C4-2B (cell line): ENCODE data around the gene NCK2.

ENCODE experiments used
- H3K27ac ChIP-seq: fragments of 450-650 bp; 2 replicates; pipeline ENCODE4 v1.5.1; 2017
- CTCF ChIP-seq: fragments of 450-650 bp; conservative IDR thresholded peaks from 2 replicates; pipeline ENCODE4 v1.5.1; 2017; ENCODE audit warnings: mild to moderate bottlenecking
- ZFX ChIP-seq: fragments of 450-650 bp; IDR thresholded peaks from 2 replicates; pipeline ENCODE4 v1.6.1; 2017

The NCK2 gene

DNA sequence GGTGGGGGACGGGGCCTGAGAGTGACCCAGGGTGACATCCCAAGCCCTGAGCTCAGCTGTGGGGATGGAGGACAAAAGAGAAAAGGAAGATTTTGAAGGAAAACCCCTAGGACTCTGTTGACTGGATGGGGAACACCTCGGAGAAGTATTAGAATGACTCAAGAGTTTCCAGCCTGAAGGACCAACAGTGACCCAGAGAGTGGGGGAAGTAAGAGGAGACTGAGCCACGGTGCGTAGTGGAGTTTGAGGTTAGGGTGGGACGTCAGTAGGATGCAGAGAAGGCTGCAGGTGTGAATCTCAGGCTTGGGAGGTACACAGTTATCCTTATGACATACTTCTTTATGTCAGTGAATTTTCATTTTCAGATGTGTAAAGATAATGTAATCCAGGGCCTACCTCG, 119.5 kb downstream of the NCK2 start:
- TF ChIP-seq ZFX (no peak), CTCF (no peak)
- no peak overlapping the region for H3K27ac ChIP-seq

- TF ChIP-seq ZFX (no peak), CTCF (no peak)
- H3K27ac ChIP-seq = no peak overlapping the region
Observed at GRCh38 chr2:105865222-105865913, 120.7 kb downstream of the NCK2 start.

DNA sequence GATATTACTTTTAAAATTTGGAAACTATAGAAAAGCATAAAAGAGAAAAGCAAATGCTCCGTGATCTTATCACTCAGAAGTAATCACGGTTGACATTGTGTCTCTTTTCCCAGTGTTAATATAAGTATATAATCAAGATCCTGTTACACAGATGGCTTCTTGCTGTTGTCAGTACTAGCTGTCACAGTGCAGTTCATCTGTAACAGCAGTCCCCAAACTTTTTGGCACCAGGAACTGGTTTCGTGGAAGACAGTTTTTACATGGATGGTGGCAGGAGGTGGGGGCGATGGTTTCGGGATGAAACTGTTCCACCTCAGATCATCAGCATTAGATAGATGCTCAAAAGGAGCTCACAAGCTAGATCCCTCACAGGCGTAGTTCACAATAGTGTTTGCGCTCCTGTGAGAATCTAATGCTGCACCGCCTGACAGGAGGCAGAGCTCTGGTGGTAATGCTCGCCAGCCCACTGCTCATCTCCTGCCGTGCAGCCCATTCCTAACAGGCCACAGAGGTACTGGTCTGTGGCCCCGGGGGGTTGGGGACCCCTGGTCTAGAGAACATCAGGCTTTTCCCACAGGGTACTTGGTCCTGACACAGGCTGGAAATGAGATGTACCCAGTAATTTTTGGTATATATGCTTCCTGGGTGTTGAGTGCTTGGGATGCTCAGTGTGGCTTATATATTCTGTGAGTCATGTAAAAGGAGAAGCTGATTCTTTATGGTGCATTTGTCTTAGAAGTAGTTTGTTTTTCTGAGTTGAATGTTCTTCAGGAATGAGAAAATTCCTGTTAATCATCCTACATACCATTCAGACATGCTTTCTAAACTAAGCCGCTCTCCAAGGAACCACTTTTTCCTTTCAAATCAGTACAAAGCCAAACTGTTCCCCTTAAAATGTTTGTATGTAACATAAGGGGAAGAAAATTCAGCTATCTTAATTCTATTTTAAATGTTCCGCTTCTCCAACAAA, 121.8 kb downstream of the NCK2 start:
- TF ChIP-seq CTCF = no peak
- no peak for TF ChIP-seq ZFX
- no peak overlapping the region for H3K27ac ChIP-seq

DNA sequence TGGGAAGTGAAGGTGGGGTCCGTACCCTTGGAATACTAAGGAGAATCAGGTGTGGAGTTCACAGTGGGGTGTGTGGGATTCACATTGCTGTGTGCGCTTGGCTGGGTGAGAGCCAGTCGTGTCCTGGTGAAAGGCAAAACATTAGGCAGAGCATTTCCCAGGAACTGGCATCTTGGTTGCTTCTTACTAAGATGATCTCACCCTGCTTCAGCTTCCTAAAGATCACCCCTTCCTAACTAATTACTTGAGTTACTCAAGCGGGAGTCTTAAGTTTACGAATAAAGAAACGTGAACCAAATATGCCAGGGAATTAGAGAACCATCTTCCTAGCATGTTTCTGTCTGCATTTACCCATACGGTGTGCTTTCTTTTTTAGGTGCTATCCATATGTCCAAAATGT, 122.9 kb downstream of the NCK2 start:
- H3K27ac ChIP-seq = no peak overlapping the region
- TF ChIP-seq ZFX = no peak

GRCh38 chr2:105868060-105868459, 123.3 kb downstream of the NCK2 start:
- H3K27ac ChIP-seq = no peak overlapping the region
- TF ChIP-seq ZFX (no peak), CTCF (no peak)

DNA sequence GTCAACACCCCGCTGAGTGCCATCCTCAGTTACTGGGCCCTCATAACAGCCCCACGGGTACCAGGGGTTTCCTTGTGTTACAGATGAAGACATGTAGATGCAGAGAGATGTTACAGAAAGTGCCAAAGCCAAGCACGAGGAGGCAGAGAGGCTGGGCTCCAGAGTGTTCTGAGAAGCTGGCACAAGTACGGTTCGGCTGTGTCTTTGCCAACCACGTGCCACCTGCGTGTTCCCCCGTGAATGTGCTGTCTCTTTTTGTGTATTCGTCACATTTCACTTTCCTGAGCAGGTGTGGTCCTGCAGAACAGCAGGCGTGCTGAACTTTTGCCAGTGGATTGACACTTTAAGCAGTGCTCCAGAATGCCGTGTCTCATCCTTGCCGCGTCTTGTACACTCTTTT, 124.6 kb downstream of the NCK2 start:
- no peak overlapping the region for H3K27ac ChIP-seq
- TF ChIP-seq ZFX = no peak
- no peak for TF ChIP-seq CTCF

DNA sequence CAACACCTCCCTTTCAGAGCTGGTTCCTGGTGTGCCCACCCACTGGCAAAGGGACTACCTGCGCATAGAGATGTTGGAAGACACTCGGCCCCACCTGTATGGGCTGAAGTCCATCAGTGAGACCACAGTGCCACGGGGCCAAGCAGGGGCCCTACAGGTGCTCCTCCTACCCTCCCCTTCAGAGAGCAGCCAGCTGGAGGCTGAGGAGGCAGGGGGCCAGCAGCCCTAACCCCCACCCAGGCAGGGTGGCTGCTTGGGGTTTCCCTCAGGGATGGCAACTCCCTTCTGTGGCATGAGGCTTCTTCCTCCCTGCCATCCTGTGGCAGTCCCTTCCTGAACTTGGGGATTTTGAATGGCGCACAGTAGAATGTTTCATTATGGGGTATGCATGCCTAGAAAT, 125.3 kb downstream of the NCK2 start:
- no peak overlapping the region for H3K27ac ChIP-seq
- TF ChIP-seq ZFX (no peak), CTCF (no peak)
